SIG-M5 treated with dmso at 0.1 percent for 504 hours (cell line): ENCODE measurements around the gene ADARB1.

Experiments used
- DNase-seq: peaks from one replicate; lab custom pipeline; 2025; ENCODE audit not compliant: unreplicated experiment; lab: John Stamatoyannopoulos, UW

Gene ADARB1

GRCh38 chr21:45163413-45164123 lies 89.2 kb downstream of the ADARB1 start:
- DNase-seq, result no peak

- no peak for DNase-seq
Observed at GRCh38 chr21:45164124-45164511, 89.7 kb downstream of the ADARB1 start.

GRCh38 chr21:45164838-45165237 lies 90.5 kb downstream of the ADARB1 start:
- DNase-seq, result no peak

- no peak for DNase-seq
Observed at GRCh38 chr21:45166931-45167330, 92.6 kb downstream of the ADARB1 start.

- no peak for DNase-seq
Observed at GRCh38 chr21:45167796-45168222, 93.4 kb downstream of the ADARB1 start.

- DNase-seq, result no peak
Observed at GRCh38 chr21:45168522-45168921, 94.1 kb downstream of the ADARB1 start.

GRCh38 chr21:45169001-45169400 lies 94.6 kb downstream of the ADARB1 start:
- no peak for DNase-seq

GRCh38 chr21:45169682-45170081 lies 95.3 kb downstream of the ADARB1 start:
- no peak for DNase-seq

- no peak for DNase-seq
Observed at GRCh38 chr21:45170987-45171386, 96.6 kb downstream of the ADARB1 start.

- no peak for DNase-seq
Observed at GRCh38 chr21:45172420-45172819, 98.0 kb downstream of the ADARB1 start.

- no peak for DNase-seq
Observed at GRCh38 chr21:45175326-45176095, 101.1 kb downstream of the ADARB1 start.

GRCh38 chr21:45176141-45176540 lies 101.8 kb downstream of the ADARB1 start:
- DNase-seq, result no peak

- DNase-seq, result no peak
Observed at GRCh38 chr21:45177039-45177438, 102.7 kb downstream of the ADARB1 start.

- DNase-seq, result no peak
Observed at GRCh38 chr21:45178070-45178608, 103.8 kb downstream of the ADARB1 start.

GRCh38 chr21:45178971-45179370 lies 104.6 kb downstream of the ADARB1 start:
- no peak for DNase-seq

- no peak for DNase-seq
Observed at GRCh38 chr21:45179568-45180245, 105.3 kb downstream of the ADARB1 start.

GRCh38 chr21:45180246-45180599 lies 105.8 kb downstream of the ADARB1 start:
- no peak for DNase-seq

- no peak for DNase-seq
Observed at GRCh38 chr21:45182958-45183357, 108.6 kb downstream of the ADARB1 start.

GRCh38 chr21:45183852-45184251 lies 109.5 kb downstream of the ADARB1 start:
- DNase-seq, result no peak

GRCh38 chr21:45184869-45185268 lies 110.5 kb downstream of the ADARB1 start:
- no peak for DNase-seq

GRCh38 chr21:45186709-45187108 lies 112.3 kb downstream of the ADARB1 start:
- DNase-seq, result no peak

- DNase-seq, result no peak
Observed at GRCh38 chr21:45187646-45188045, 113.3 kb downstream of the ADARB1 start.
